Measurements from ENCODE around the gene PM20D2. TPM values are rescaled to one million over a fixed set of nuclear protein-coding genes. Genes with fewer than 3 reads are reported as not detected.

PM20D2 gene
- total and polyA plus RNA-seq, 2 donors (not counting 1 experiment from before 2014, with no cell fraction given): 3.9 to 10.1 TPM

GRCh38 chr6:89212472-89212871 is 66.6 kb downstream of the PM20D2 start:
- no peak overlapping the region for H2AFZ ChIP-seq (ENCODE audit: low read length)
- no peaks in the 10 kb centered on the region for H4K20me1 ChIP-seq (ENCODE audit: control insufficient read depth, extremely low read depth, insufficient read depth, low read length)
- DNase-seq (ENCODE audit: low read depth in 2 of 2): no peak
- no peaks in the 10 kb centered on the region for H3K27me3 ChIP-seq (ENCODE audit: control insufficient read depth, insufficient read depth, low read length)
- TF ChIP-seq EZH2 (IDR thresholded peaks at IDR 0.05; ENCODE audit: low read length, missing control alignments): no peak
- no peak for TF ChIP-seq CTCF (conservative IDR thresholded peaks at IDR 0.05 in 1 of 2, IDR thresholded peaks at IDR 0.05 in 1 of 2; ENCODE audit: low read depth in 1 of 2, low read length in 2 of 2)
- no peak overlapping the region for H3K4me3 ChIP-seq (replicated peaks in 1 of 4; ENCODE audit: control extremely low read depth in 1 of 4, insufficient read depth in 1 of 4, low read depth in 3 of 4, low read length in 4 of 4)
- H3K36me3 ChIP-seq (ENCODE audit: control insufficient read depth, insufficient read depth, low read length): no peaks in the 10 kb centered on the region
- no peak overlapping the region for H3K9ac ChIP-seq (ENCODE audit: insufficient read depth, low read length)
- no peak overlapping the region for H3K27ac ChIP-seq (ENCODE audit: insufficient read depth, low read length)
- H3K4me2 ChIP-seq (ENCODE audit: extremely low read depth, insufficient read depth, low read length): no peak overlapping the region
- no peaks in the 10 kb centered on the region for H3K9me3 ChIP-seq (ENCODE audit: control insufficient read depth, insufficient read depth, low read depth, low read length)
- no peaks in the 10 kb centered on the region for H3K79me2 ChIP-seq (ENCODE audit: control insufficient read depth, insufficient read depth, low read length)
- H3K4me1 ChIP-seq (ENCODE audit: control insufficient read depth, extremely low read depth, insufficient read depth, low read length): no peaks in the 10 kb centered on the region

DNA sequence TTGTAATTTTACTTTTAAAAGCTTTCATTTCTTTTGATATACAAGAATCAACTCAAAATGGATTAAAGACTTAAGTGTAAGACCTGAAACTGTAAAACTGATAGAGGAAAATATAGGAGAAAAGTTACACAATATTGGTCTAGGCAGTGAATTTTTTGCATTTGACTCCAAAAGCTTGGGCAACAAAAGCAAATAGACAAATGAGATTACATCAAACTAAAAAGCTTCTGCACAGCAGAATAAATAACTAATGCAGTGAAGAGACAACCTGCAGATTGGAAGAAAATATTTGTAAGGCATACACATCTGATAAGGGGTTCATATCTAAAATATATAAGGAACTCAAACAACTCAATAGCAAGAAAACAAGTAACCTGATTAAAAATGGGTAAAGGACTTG is 68.3 kb downstream of the PM20D2 start:
- Histone ChIP-seq H3K36me3 (ENCODE audit: control insufficient read depth, insufficient read depth, low read length) (no peaks in the 10 kb centered on the region), H3K79me2 (ENCODE audit: control insufficient read depth, insufficient read depth, low read length) (no peaks in the 10 kb centered on the region), H2AFZ (ENCODE audit: low read length) (no peak overlapping the region), H3K9ac (ENCODE audit: insufficient read depth, low read length) (no peak overlapping the region), H3K9me3 (ENCODE audit: control insufficient read depth, insufficient read depth, low read depth, low read length) (no peaks in the 10 kb centered on the region), H3K27ac (ENCODE audit: insufficient read depth, low read length) (no peak overlapping the region), H3K4me1 (ENCODE audit: control insufficient read depth, extremely low read depth, insufficient read depth, low read length) (no peaks in the 10 kb centered on the region), H3K4me2 (ENCODE audit: extremely low read depth, insufficient read depth, low read length) (no peak overlapping the region), H3K4me3 (replicated peaks in 1 of 4; ENCODE audit: control extremely low read depth in 1 of 4, insufficient read depth in 1 of 4, low read depth in 3 of 4, low read length in 4 of 4) (no peak overlapping the region), H3K27me3 (ENCODE audit: control insufficient read depth, insufficient read depth, low read length) (no peaks in the 10 kb centered on the region), H4K20me1 (ENCODE audit: control insufficient read depth, extremely low read depth, insufficient read depth, low read length) (no peaks in the 10 kb centered on the region)
- TF ChIP-seq EZH2 (IDR thresholded peaks at IDR 0.05; ENCODE audit: low read length, missing control alignments): no peak
- TF ChIP-seq CTCF (conservative IDR thresholded peaks at IDR 0.05 in 1 of 2, IDR thresholded peaks at IDR 0.05 in 1 of 2; ENCODE audit: low read depth in 1 of 2, low read length in 2 of 2): no peak
- no peak for DNase-seq (ENCODE audit: low read depth in 2 of 2)

Other genes starting within 250 kb of the PM20D2 start
- 12.6 and 12.7 TPM in 2 replicates for gene RNGTT, start 182.4 kb upstream of the PM20D2 start, total RNA-seq
- 10.7 and 11.1 TPM in 2 replicates for gene RNGTT, start 182.4 kb upstream of the PM20D2 start, polyA plus RNA-seq
- 65.1 and 73.7 TPM in 2 replicates for gene PNRC1, start 65.3 kb upstream of the PM20D2 start, total RNA-seq
- gene PNRC1, start 65.3 kb upstream of the PM20D2 start, polyA plus RNA-seq: 11.2 and 14.9 TPM in 2 replicates
- 0.33 and 0.51 TPM in 2 replicates for gene SRSF12, start 28.0 kb upstream of the PM20D2 start, total RNA-seq
- 0.10 and 0.11 TPM in 2 replicates for gene SRSF12, start 28.0 kb upstream of the PM20D2 start, polyA plus RNA-seq
- gene GABRR1, start 71.3 kb downstream of the PM20D2 start, total RNA-seq: not detected in 2 replicates
- not detected in 2 replicates for gene GABRR1, start 71.3 kb downstream of the PM20D2 start, polyA plus RNA-seq
- 0.17 and 0.26 TPM in 2 replicates for gene GABRR2, start 169.2 kb downstream of the PM20D2 start, total RNA-seq
- gene GABRR2, start 169.2 kb downstream of the PM20D2 start, polyA plus RNA-seq: 0.05 TPM in 2 replicates
- 22.6 and 27.6 TPM in 2 replicates for gene UBE2J1, start 206.7 kb downstream of the PM20D2 start, total RNA-seq
- 45.1 and 53.6 TPM in 2 replicates for gene UBE2J1, start 206.7 kb downstream of the PM20D2 start, polyA plus RNA-seq